PC-9 (cell line): ENCODE measurements around the gene UBE2L3.

ENCODE experiments used
- EZH2 ChIP-seq: fragments of 200-600 bp; sonication (generic); IDR thresholded peaks from 2 replicates; pipeline ENCODE4 v1.8.0; 2017; ENCODE audit warnings: antibody characterized with exemption, low read depth
- TF ChIP-seq, protein P1 (sequence below): fragments of 200-600 bp; sonication (generic); conservative IDR thresholded peaks from 2 replicates; pipeline ENCODE4 v1.6.1; 2017; ENCODE audit warnings: mixed run types, antibody characterized with exemption, mild to moderate bottlenecking, moderate library complexity

DNA sequence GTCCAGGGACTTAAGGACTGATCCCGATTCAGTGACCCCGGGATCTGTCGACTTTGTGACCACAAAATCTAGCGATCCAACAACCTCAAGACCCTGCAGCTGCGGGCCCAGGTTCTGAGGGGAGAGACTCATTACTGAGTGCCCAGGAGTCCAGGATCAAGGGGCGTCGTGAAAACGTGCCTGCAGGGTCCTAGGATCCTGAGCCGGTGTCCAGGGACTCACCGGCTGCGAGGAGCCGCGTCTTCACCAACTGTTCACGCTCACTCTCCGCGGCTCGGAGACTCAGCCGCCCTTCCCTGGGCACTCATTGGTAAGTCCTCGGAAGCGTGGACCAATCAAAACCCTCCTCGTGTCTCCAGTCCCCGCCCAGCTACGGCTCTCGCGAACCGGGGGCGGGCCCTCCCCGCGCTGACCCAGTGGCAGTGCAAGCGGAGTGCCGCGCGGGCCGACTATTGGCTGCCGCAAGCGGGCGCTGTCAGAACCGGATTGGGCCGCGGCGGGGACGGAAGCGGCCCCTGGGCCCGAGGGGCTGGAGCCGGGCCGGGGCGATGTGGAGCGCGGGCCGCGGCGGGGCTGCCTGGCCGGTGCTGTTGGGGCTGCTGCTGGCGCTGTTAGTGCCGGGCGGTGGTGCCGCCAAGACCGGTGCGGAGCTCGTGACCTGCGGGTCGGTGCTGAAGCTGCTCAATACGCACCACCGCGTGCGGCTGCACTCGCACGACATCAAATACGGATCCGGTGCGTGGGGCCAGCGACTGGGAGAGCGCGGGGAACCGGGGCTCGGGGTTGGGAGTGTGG lies 74.5 kb downstream of the UBE2L3 start, which contains the start of gene SDF2L1:
- TF ChIP-seq, protein P1, sequence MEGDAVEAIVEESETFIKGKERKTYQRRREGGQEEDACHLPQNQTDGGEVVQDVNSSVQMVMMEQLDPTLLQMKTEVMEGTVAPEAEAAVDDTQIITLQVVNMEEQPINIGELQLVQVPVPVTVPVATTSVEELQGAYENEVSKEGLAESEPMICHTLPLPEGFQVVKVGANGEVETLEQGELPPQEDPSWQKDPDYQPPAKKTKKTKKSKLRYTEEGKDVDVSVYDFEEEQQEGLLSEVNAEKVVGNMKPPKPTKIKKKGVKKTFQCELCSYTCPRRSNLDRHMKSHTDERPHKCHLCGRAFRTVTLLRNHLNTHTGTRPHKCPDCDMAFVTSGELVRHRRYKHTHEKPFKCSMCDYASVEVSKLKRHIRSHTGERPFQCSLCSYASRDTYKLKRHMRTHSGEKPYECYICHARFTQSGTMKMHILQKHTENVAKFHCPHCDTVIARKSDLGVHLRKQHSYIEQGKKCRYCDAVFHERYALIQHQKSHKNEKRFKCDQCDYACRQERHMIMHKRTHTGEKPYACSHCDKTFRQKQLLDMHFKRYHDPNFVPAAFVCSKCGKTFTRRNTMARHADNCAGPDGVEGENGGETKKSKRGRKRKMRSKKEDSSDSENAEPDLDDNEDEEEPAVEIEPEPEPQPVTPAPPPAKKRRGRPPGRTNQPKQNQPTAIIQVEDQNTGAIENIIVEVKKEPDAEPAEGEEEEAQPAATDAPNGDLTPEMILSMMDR = peak; percentile 47
- no peak for TF ChIP-seq EZH2
